Measurements from ENCODE around the gene PDSS1. TPM values are rescaled to one million over a fixed set of nuclear protein-coding genes. Genes with fewer than 3 reads are reported as not detected.

PDSS1 gene
- total RNA-seq, 2 experiments from 2014 or later = 16.1 to 20.7 TPM

- DNase-seq (no peak), ATAC-seq (no peak)
- peaks cover 36% of the 10 kb centered on the region for H3K36me3 Mint-ChIP-seq (ENCODE audit: low read depth)
- intact Hi-C loops (cut with DNase I, micrococcal nuclease) = loop anchor here (10.0 kb wide), 2 partner anchors 388 to 642 kb away; no protein-coding TSS in a partner anchor
- H3K27ac Mint-ChIP-seq = no peak overlapping the region
- no peak overlapping the region for H3K4me3 Mint-ChIP-seq
- POLR2A ChIA-PET = interaction anchor here (0.5 kb wide), 1 partner anchor 434 kb away, joined by 3 read pairs; no protein-coding TSS in a partner anchor
- no peaks in the 10 kb centered on the region for H3K27me3 Mint-ChIP-seq
- H3K9me3 Mint-ChIP-seq (ENCODE audit: low read depth) = no peaks in the 10 kb centered on the region
- peaks cover 8% of the 10 kb centered on the region for H3K4me1 Mint-ChIP-seq
- CTCF ChIA-PET = interaction anchor here (1.3 to 5.3 kb wide), 2 partner anchors 12 to 161 kb away, joined by 4 to 115 read pairs; no protein-coding TSS in a partner anchor
These were observed 25.5 kb downstream of the PDSS1 start for GRCh38 chr10:26723016-26723415.

GRCh38 chr10:26725837-26726727, 28.6 kb downstream of the PDSS1 start:
- peak; percentile 71 for DNase-seq
- Mint-ChIP-seq H3K9me3 (ENCODE audit: low read depth) (no peaks in the 10 kb centered on the region), H3K4me1 (peaks cover 4% of the 10 kb centered on the region), H3K36me3 (ENCODE audit: low read depth) (peaks cover 35% of the 10 kb centered on the region), H3K4me3 (no peak overlapping the region), H3K27me3 (no peaks in the 10 kb centered on the region), H3K27ac (no peak overlapping the region)
- ChIA-PET CTCF (interaction anchor here (0.5 to 5.3 kb wide), 53 partner anchors 9 to 808 kb away, joined by 3 to 115 read pairs (median 4); partner anchors contain the start of gene ABI1), POLR2A (interaction anchor here (1.0 kb wide), 1 partner anchor 9 kb away, joined by 4 read pairs; no protein-coding TSS in a partner anchor)
- intact Hi-C loops (cut with DNase I, micrococcal nuclease) = loop anchor here (1.0 to 10.0 kb wide), 4 partner anchors 156 to 639 kb away; no protein-coding TSS in a partner anchor
- peak; percentile 56 for ATAC-seq

- H3K4me3 Mint-ChIP-seq = no peak overlapping the region
- H3K27me3 Mint-ChIP-seq = no peaks in the 10 kb centered on the region
- no peaks in the 10 kb centered on the region for H3K4me1 Mint-ChIP-seq
- ATAC-seq (no peak), DNase-seq (no peak)
- no peak overlapping the region for H3K27ac Mint-ChIP-seq
- ChIA-PET CTCF (interaction anchor here (0.6 to 5.3 kb wide), 24 partner anchors 9 to 460 kb away, joined by 3 to 115 read pairs (median 8); partner anchors contain the start of gene ABI1), POLR2A (no interaction called here)
- intact Hi-C loops (cut with DNase I, micrococcal nuclease) = loop anchor here (10.0 kb wide), 2 partner anchors 392 to 638 kb away; no protein-coding TSS in a partner anchor
- no peaks in the 10 kb centered on the region for H3K9me3 Mint-ChIP-seq (ENCODE audit: low read depth)
- peaks cover 36% of the 10 kb centered on the region for H3K36me3 Mint-ChIP-seq (ENCODE audit: low read depth)
These were observed 29.5 kb downstream of the PDSS1 start for GRCh38 chr10:26727005-26727404.

- ChIA-PET POLR2A (no interaction called here), CTCF (interaction anchor here (0.6 to 1.7 kb wide), 7 partner anchors 10 to 193 kb away, joined by 3 to 6 read pairs (median 3); partner anchors contain the start of gene ABI1)
- no peak for DNase-seq
- intact Hi-C loops (cut with DNase I, micrococcal nuclease) = loop anchor here (10.0 kb wide), 2 partner anchors 394 to 636 kb away; no protein-coding TSS in a partner anchor
- no peaks in the 10 kb centered on the region for H3K9me3 Mint-ChIP-seq (ENCODE audit: low read depth)
- H3K36me3 Mint-ChIP-seq (ENCODE audit: low read depth) = peaks cover 50% of the 10 kb centered on the region
- ATAC-seq = no peak
- H3K27ac Mint-ChIP-seq = no peak overlapping the region
- no peaks in the 10 kb centered on the region for H3K4me1 Mint-ChIP-seq
- H3K4me3 Mint-ChIP-seq = no peak overlapping the region
- no peaks in the 10 kb centered on the region for H3K27me3 Mint-ChIP-seq
These were observed 31.5 kb downstream of the PDSS1 start for GRCh38 chr10:26728957-26729356.

- Mint-ChIP-seq H3K27ac (no peak overlapping the region), H3K4me1 (no peaks in the 10 kb centered on the region), H3K9me3 (ENCODE audit: low read depth) (no peaks in the 10 kb centered on the region), H3K4me3 (no peak overlapping the region), H3K27me3 (no peaks in the 10 kb centered on the region), H3K36me3 (ENCODE audit: low read depth) (peaks cover 51% of the 10 kb centered on the region)
- intact Hi-C loops (cut with DNase I, micrococcal nuclease) = loop anchor here (10.0 kb wide), 2 partner anchors 395 to 635 kb away; no protein-coding TSS in a partner anchor
- ATAC-seq (no peak), DNase-seq (no peak)
- ChIA-PET CTCF (interaction anchor here (0.6 to 1.7 kb wide), 6 partner anchors 22 to 194 kb away, joined by 3 to 6 read pairs (median 3); partner anchors contain the start of gene ABI1), POLR2A (no interaction called here)
These were observed 31.9 kb downstream of the PDSS1 start for GRCh38 chr10:26729395-26729794.

GRCh38 chr10:26730552-26730951, 33.1 kb downstream of the PDSS1 start:
- H3K27me3 Mint-ChIP-seq = no peaks in the 10 kb centered on the region
- ATAC-seq = no peak
- H3K4me3 Mint-ChIP-seq = no peak overlapping the region
- POLR2A ChIA-PET = no interaction called here
- no peaks in the 10 kb centered on the region for H3K4me1 Mint-ChIP-seq
- DNase-seq = no peak
- intact Hi-C loops (cut with DNase I, micrococcal nuclease) = loop anchor here in 1 of 2 experiments (10.0 kb wide), 1 partner anchor 424 kb away; the partner anchor contains the start of genes MASTL and YME1L1
- CTCF ChIA-PET = interaction anchor here (1.7 kb wide), 1 partner anchor 150 kb away, joined by 6 read pairs; no protein-coding TSS in a partner anchor
- H3K27ac Mint-ChIP-seq = no peak overlapping the region
- peaks cover 55% of the 10 kb centered on the region for H3K36me3 Mint-ChIP-seq (ENCODE audit: low read depth)
- no peaks in the 10 kb centered on the region for H3K9me3 Mint-ChIP-seq (ENCODE audit: low read depth)

GRCh38 chr10:26733750-26734568, 36.5 kb downstream of the PDSS1 start:
- intact Hi-C loops (cut with DNase I, micrococcal nuclease) = loop anchor here in 1 of 2 experiments (10.0 kb wide), 1 partner anchor 421 kb away; the partner anchor contains the start of genes MASTL and YME1L1
- Mint-ChIP-seq H3K9me3 (ENCODE audit: low read depth) (no peaks in the 10 kb centered on the region), H3K27ac (no peak overlapping the region), H3K4me1 (peaks cover 26% of the 10 kb centered on the region), H3K36me3 (ENCODE audit: low read depth) (peaks cover 65% of the 10 kb centered on the region), H3K4me3 (no peak overlapping the region), H3K27me3 (no peaks in the 10 kb centered on the region)
- CTCF ChIA-PET = interaction anchor here (0.6 to 3.9 kb wide), 4 partner anchors 7 to 361 kb away, joined by 3 to 23 read pairs (median 4); no protein-coding TSS in a partner anchor
- ATAC-seq (no peak), DNase-seq (no peak)
- POLR2A ChIA-PET = no interaction called here

- intact Hi-C loops (cut with DNase I, micrococcal nuclease) = loop anchor here (5.0 to 10.0 kb wide), 3 partner anchors 298 to 419 kb away; partner anchors contain the start of genes YME1L1 (in 2 of the 2), APBB1IP (in 1 of the 2) and MASTL (in 1 of the 2)
- H3K4me1 Mint-ChIP-seq = peaks cover 34% of the 10 kb centered on the region
- ChIA-PET POLR2A (interaction anchor here (1.1 to 1.2 kb wide), 2 partner anchors 10 to 28 kb away, joined by 3 to 4 read pairs; no protein-coding TSS in a partner anchor), CTCF (interaction anchor here (0.7 to 3.9 kb wide), 6 partner anchors 9 to 146 kb away, joined by 3 to 23 read pairs (median 4); no protein-coding TSS in a partner anchor)
- H3K27me3 Mint-ChIP-seq = no peaks in the 10 kb centered on the region
- no peak overlapping the region for H3K27ac Mint-ChIP-seq
- DNase-seq (no peak), ATAC-seq (no peak)
- no peaks in the 10 kb centered on the region for H3K9me3 Mint-ChIP-seq (ENCODE audit: low read depth)
- peaks cover 71% of the 10 kb centered on the region for H3K36me3 Mint-ChIP-seq (ENCODE audit: low read depth)
- no peak overlapping the region for H3K4me3 Mint-ChIP-seq
These were observed 37.9 kb downstream of the PDSS1 start for GRCh38 chr10:26735435-26735834.

GRCh38 chr10:26737730-26738129, 40.2 kb downstream of the PDSS1 start:
- POLR2A ChIA-PET = no interaction called here
- ATAC-seq (peak; percentile 89), DNase-seq (peak; percentile 72)
- Mint-ChIP-seq H3K36me3 (ENCODE audit: low read depth) (peaks cover 73% of the 10 kb centered on the region), H3K27ac (peak overlapping the region; percentile 96), H3K27me3 (no peaks in the 10 kb centered on the region), H3K4me3 (no peak overlapping the region), H3K4me1 (peaks cover 47% of the 10 kb centered on the region), H3K9me3 (ENCODE audit: low read depth) (no peaks in the 10 kb centered on the region)
- intact Hi-C loops (cut with DNase I, micrococcal nuclease) = loop anchor here (1.0 to 10.0 kb wide), 4 partner anchors 123 to 417 kb away; partner anchors contain the start of genes ABI1 (in 2 of the 2), YME1L1 (in 2 of the 2), APBB1IP (in 1 of the 2) and MASTL (in 1 of the 2)
- CTCF ChIA-PET = no interaction called here

GRCh38 chr10:26738301-26738911, 40.9 kb downstream of the PDSS1 start:
- intact Hi-C loops (cut with DNase I, micrococcal nuclease) = loop anchor here (5.0 to 10.0 kb wide), 3 partner anchors 301 to 416 kb away; partner anchors contain the start of genes YME1L1 (in 2 of the 2), APBB1IP (in 1 of the 2) and MASTL (in 1 of the 2)
- Mint-ChIP-seq H3K27ac (peak overlapping the region; percentile 96), H3K27me3 (no peaks in the 10 kb centered on the region), H3K36me3 (ENCODE audit: low read depth) (peaks cover 75% of the 10 kb centered on the region), H3K9me3 (ENCODE audit: low read depth) (no peaks in the 10 kb centered on the region), H3K4me3 (no peak overlapping the region), H3K4me1 (peaks cover 51% of the 10 kb centered on the region)
- ChIA-PET CTCF (no interaction called here), POLR2A (no interaction called here)
- DNase-seq = no peak
- ATAC-seq = no peak
